ENCODE measurements around the gene CSPG4. TPM values are rescaled to one million over a fixed set of nuclear protein-coding genes. Genes with fewer than 3 reads are reported as not detected.

The CSPG4 gene
- total and polyA plus RNA-seq, 2 of the 8 experiments (the other 6 are each of a cell fraction or from before 2014, with no cell fraction given) = 1.4 to 3.0 TPM

DNA sequence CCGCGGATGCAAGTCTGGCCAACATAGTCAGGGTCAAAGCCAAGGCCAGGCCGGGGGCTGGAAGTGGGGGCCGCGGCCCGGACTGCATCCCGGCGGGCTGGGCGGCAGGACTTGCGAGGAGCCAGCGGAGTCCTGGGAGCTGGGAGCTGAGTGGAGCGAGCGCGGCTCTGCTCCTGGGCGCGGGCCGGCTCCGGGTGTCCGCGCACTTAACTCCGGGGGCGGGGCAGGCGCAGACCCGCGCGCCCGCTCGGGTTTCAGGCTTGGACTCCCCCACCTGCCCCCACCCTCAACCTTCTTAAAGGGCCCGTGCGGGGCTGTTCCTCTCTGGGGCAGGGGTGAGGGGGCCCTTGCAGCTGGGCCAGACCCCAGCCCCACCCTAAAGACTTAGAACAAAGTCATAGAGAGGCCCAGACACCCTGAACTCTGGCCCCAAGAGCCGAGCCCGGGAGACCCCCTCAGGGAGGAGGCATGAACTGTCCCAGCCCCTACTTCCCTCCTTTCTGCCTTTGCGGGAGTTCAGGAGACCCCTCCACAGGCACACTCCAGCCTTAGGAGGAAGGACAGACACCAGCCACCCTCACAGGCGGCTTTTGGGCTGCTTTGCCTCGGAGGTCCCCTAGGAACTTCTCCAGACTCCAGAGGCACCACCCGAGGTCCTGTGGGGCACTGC is at the start of gene CSPG4 (continued):
- no peak for TF ChIP-seq E2F6 (IDR thresholded peaks at IDR 0.05)
- TF ChIP-seq SP1 (IDR thresholded peaks at IDR 0.05; ENCODE audit: low read depth, low read length) = no peak
- TF ChIP-seq SRF (IDR thresholded peaks at IDR 0.05; ENCODE audit: low read depth, low read length) = no peak
- no peak for TF ChIP-seq NANOG (IDR thresholded peaks at IDR 0.05; ENCODE audit: insufficient read depth, low read depth, low read length, poor library complexity, severe bottlenecking)
- TF ChIP-seq BACH1 (IDR thresholded peaks at IDR 0.05; ENCODE audit: low read length) = no peak
- TF ChIP-seq PHF8 (conservative IDR thresholded peaks at IDR 0.05; ENCODE audit: low read depth, low read length) = peak; percentile 36; the same call in 1 of the 2 replicates
- TF ChIP-seq, protein P1, sequence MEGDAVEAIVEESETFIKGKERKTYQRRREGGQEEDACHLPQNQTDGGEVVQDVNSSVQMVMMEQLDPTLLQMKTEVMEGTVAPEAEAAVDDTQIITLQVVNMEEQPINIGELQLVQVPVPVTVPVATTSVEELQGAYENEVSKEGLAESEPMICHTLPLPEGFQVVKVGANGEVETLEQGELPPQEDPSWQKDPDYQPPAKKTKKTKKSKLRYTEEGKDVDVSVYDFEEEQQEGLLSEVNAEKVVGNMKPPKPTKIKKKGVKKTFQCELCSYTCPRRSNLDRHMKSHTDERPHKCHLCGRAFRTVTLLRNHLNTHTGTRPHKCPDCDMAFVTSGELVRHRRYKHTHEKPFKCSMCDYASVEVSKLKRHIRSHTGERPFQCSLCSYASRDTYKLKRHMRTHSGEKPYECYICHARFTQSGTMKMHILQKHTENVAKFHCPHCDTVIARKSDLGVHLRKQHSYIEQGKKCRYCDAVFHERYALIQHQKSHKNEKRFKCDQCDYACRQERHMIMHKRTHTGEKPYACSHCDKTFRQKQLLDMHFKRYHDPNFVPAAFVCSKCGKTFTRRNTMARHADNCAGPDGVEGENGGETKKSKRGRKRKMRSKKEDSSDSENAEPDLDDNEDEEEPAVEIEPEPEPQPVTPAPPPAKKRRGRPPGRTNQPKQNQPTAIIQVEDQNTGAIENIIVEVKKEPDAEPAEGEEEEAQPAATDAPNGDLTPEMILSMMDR (IDR thresholded peaks at IDR 0.05; ENCODE audit: control extremely low read depth in 1 of 3, insufficient read depth in 1 of 3, low read depth in 1 of 3, low read length in 3 of 3) = no peak
- TF ChIP-seq GTF2F1 (IDR thresholded peaks at IDR 0.05; ENCODE audit: borderline replicate concordance, low read depth, low read length) = no peak
- TF ChIP-seq JUN (IDR thresholded peaks at IDR 0.05; ENCODE audit: low read depth, low read length) = no peak
- TF ChIP-seq ATF3 (IDR thresholded peaks at IDR 0.05; ENCODE audit: insufficient read depth, low read depth, low read length) = no peak
- TF ChIP-seq POU5F1 (IDR thresholded peaks at IDR 0.05; ENCODE audit: low read depth, low read length) = no peak
- TF ChIP-seq NRF1 (IDR thresholded peaks at IDR 0.05; ENCODE audit: low read depth, low read length) = no peak
- no peak for TF ChIP-seq BRCA1 (IDR thresholded peaks at IDR 0.05; ENCODE audit: low read depth, low read length)
- no peak for TF ChIP-seq SIN3A (conservative IDR thresholded peaks at IDR 0.05 in 1 of 2, IDR thresholded peaks at IDR 0.05 in 1 of 2; ENCODE audit: low read depth in 1 of 2, low read length in 2 of 2)
- TF ChIP-seq CHD2 (IDR thresholded peaks at IDR 0.05; ENCODE audit: low read length) = no peak

Data from H1 (cell line).